Panc1 (cell line): ENCODE measurements around the gene CLIP4. TPM values are rescaled to one million over a fixed set of nuclear protein-coding genes. Genes with fewer than 3 reads are reported as not detected.

Experiments
- ATAC-seq: fragments of 200-7000 bp; cut with Tn5 transposase; 2 replicates; pipeline ENCODE4 v1.9.1; 2020; ENCODE audit warnings: mild to moderate bottlenecking, moderate library complexity
- BruUV-seq: library from RNA; stranded (reverse); fragments of 400-500 nt; replicated peaks from 2 replicates; lab custom pipeline; 2021; lab: Mats Ljungman, UMichigan
- CTCF ChIA-PET: fragments of 300-600 bp; sonication (Branson Sonifier 250); formaldehyde crosslinking; loops from one replicate; lab custom pipeline; 2022; ENCODE audit warnings: antibody characterized with exemption; lab: Charles Lee
- POLR2A ChIA-PET: fragments of 300-600 bp; sonication (Branson Sonifier 250); formaldehyde crosslinking; loops from one replicate; lab custom pipeline; 2022; ENCODE audit warnings: antibody characterized with exemption; lab: Charles Lee
- DNase-seq: peaks from one replicate; pipeline ENCODE4 v3.0.0-alpha.2; 2010; ENCODE audit warnings: low read depth, low spot score
- H3K27ac ChIP-seq: 2 replicates; pipeline ENCODE4 v1.5.1; 2011; ENCODE audit warnings: mild to moderate bottlenecking, low read length, inconsistent platforms
- H3K27me3 ChIP-seq: fragments of 200-500 bp; sonication (Bioruptor generic); 2 replicates; pipeline ENCODE4 v1.6.0; 2014; ENCODE audit warnings: low read length, inconsistent platforms; ENCODE audit not compliant: control insufficient read depth, insufficient read depth
- H3K36me3 ChIP-seq: fragments of 200-500 bp; sonication (Bioruptor generic); 2 replicates; pipeline ENCODE4 v1.5.1; 2014; ENCODE audit warnings: inconsistent platforms, mild to moderate bottlenecking, low read length, moderate library complexity; ENCODE audit not compliant: control insufficient read depth, insufficient read depth
- H3K4me1 ChIP-seq: 2 replicates; pipeline ENCODE4 v1.5.1; 2011; ENCODE audit warnings: inconsistent platforms, mild to moderate bottlenecking, low read length, moderate library complexity; ENCODE audit not compliant: control insufficient read depth, insufficient read depth
- H3K4me3 ChIP-seq, 2 experiments: 2 replicates each; pipeline ENCODE4 v1.5.1; 2011 to 2012; ENCODE audit warnings: low read depth in 2 of 2, low read length in 2 of 2, mild to moderate bottlenecking in 2 of 2, inconsistent platforms in 1 of 2, moderate library complexity in 1 of 2
- H3K9me3 ChIP-seq: fragments of 200-500 bp; sonication (Bioruptor generic); 2 replicates; pipeline ENCODE4 v1.5.1; 2014; ENCODE audit warnings: low read depth, mild to moderate bottlenecking, inconsistent platforms, low read length, moderate library complexity; ENCODE audit not compliant: control insufficient read depth, insufficient read depth
- CTCF ChIP-seq: fragments of 450-650 bp; IDR thresholded peaks from 2 replicates; pipeline ENCODE4 v1.5.1; 2017; ENCODE audit warnings: mild to moderate bottlenecking
- POLR2AphosphoS5 ChIP-seq: IDR thresholded peaks from 2 replicates; pipeline ENCODE4 v1.6.1; 2012; ENCODE audit warnings: mild to moderate bottlenecking, low read depth, low read length, moderate library complexity
- REST ChIP-seq, 2 experiments: IDR thresholded peaks; 2 replicates each; pipeline ENCODE4 v1.6.1; 2011 to 2012; ENCODE audit warnings: low read depth in 2 of 2, control low read depth in 1 of 2, low read length in 1 of 2, mild to moderate bottlenecking in 1 of 2, moderate library complexity in 1 of 2; ENCODE audit not compliant: insufficient read depth in 1 of 2
- SIN3A ChIP-seq: IDR thresholded peaks from 2 replicates; pipeline ENCODE4 v1.6.1; 2012; ENCODE audit warnings: low read depth, mild to moderate bottlenecking, low read length, moderate library complexity, borderline replicate concordance; ENCODE audit not compliant: insufficient read depth
- TCF7L2 ChIP-seq: IDR thresholded peaks from 2 replicates; pipeline ENCODE4 v1.6.1; 2011; ENCODE audit warnings: mild to moderate bottlenecking, low read depth, low read length, inconsistent platforms
- in situ Hi-C: cut with HindIII; loops from 2 replicates; pipeline ENCODE4 v1.10.0; 2016; ENCODE audit warnings: low sequenced_read_pairs, low pct_unique_long_range_greater_than_20kb
- intact Hi-C: fragments of 100-400 bp; cut with micrococcal nuclease; formaldehyde crosslinking; loops from one replicate; pipeline ENCODE4 v1.10.0; 2022; ENCODE audit not compliant: unreplicated experiment
- total RNA-seq: library from RNA; stranded (reverse); gene quantifications from one replicate; pipeline ENCODE4 v1.2.1, GENCODE V29; 2021; ENCODE audit not compliant: unreplicated experiment

The CLIP4 gene
- total RNA-seq, 1 experiment from 2014 or later, result 43.0 TPM

GRCh38 chr2:29113891-29114321, 1.3 kb upstream of the CLIP4 start:
- Histone ChIP-seq H3K27ac (peak overlapping the region; percentile 98), H3K36me3 (no peaks in the 10 kb centered on the region), H3K4me3 (peak overlapping the region in 1 of 2 experiments; percentile 50; a peak in 2 of 4 replicates), H3K27me3 (no peaks in the 10 kb centered on the region), H3K9me3 (no peaks in the 10 kb centered on the region), H3K4me1 (peaks cover 50% of the 10 kb centered on the region)
- in situ Hi-C loops (no loop called here), intact Hi-C loops (no loop called here)
- CTCF ChIA-PET, result no interaction called here
- DNase-seq (peak; percentile 84), ATAC-seq (no peak)
- TF ChIP-seq SIN3A, result no peak
- TF ChIP-seq POLR2AphosphoS5, result no peak
- no peak for TF ChIP-seq TCF7L2
- no peak for TF ChIP-seq CTCF
- TF ChIP-seq REST (IDR thresholded peaks at IDR 0.05; ENCODE audit: insufficient read depth in 1 of 2, low read depth in 2 of 2, low read length in 1 of 2), result no peak
- no TSS peak for BruUV-seq
- POLR2A ChIA-PET, result interaction anchor here (0.6 to 1.0 kb wide), 2 partner anchors 27 to 35 kb away, joined by 3 to 5 read pairs; no protein-coding TSS in a partner anchor

- CTCF ChIA-PET, result interaction anchor here (0.6 kb wide), 1 partner anchor 133 kb away, joined by 18 read pairs; the partner anchor contains the start of gene TOGARAM2
- in situ Hi-C loops (no loop called here), intact Hi-C loops (no loop called here)
- H3K4me1 ChIP-seq, result peaks cover 54% of the 10 kb centered on the region
- H3K36me3 ChIP-seq, result no peaks in the 10 kb centered on the region
- H3K9me3 ChIP-seq, result no peaks in the 10 kb centered on the region
- peak; percentile 7 for ATAC-seq
- H3K4me3 ChIP-seq, result peak overlapping the region; percentile 50 to 70
- POLR2A ChIA-PET, result interaction anchor here (0.6 to 1.0 kb wide), 2 partner anchors 28 to 34 kb away, joined by 3 to 5 read pairs; no protein-coding TSS in a partner anchor
- TF ChIP-seq POLR2AphosphoS5 (no peak), TCF7L2 (no peak), CTCF (no peak), SIN3A (no peak), REST (IDR thresholded peaks at IDR 0.05; ENCODE audit: insufficient read depth in 1 of 2, low read depth in 2 of 2, low read length in 1 of 2) (no peak)
- H3K27ac ChIP-seq, result peak overlapping the region; percentile 98
- BruUV-seq, result no TSS peak
- DNase-seq, result no peak
- H3K27me3 ChIP-seq, result no peaks in the 10 kb centered on the region
Measured at GRCh38 chr2:29114586-29114945, 649 bp upstream of the CLIP4 start.
